Hepatocyte (in vitro differentiated cells): ENCODE measurements around the gene SERBP1. TPM values are rescaled to one million over a fixed set of nuclear protein-coding genes. Genes with fewer than 3 reads are reported as not detected.

Experiments used
- DNase-seq: peaks from one replicate; pipeline ENCODE4 v3.0.0-alpha.2; 2016; ENCODE audit warnings: low spot score
- H2AFZ ChIP-seq: fragments of 200-600 bp; sonication (generic); 2 replicates; pipeline ENCODE4 v1.6.0; 2016; ENCODE audit warnings: antibody characterized with exemption, mild to moderate bottlenecking
- H3K27ac ChIP-seq: fragments of 200-600 bp; sonication (generic); 2 replicates; pipeline ENCODE4 v1.5.1; 2016; ENCODE audit warnings: mild to moderate bottlenecking
- H3K27me3 ChIP-seq: fragments of 200-600 bp; sonication (generic); 2 replicates; pipeline ENCODE4 v1.6.1; 2016
- H3K36me3 ChIP-seq: fragments of 200-600 bp; sonication (generic); replicated peaks from 2 replicates; pipeline ENCODE4 v1.5.1; 2016; ENCODE audit warnings: low read depth; ENCODE audit not compliant: insufficient read depth
- H3K4me1 ChIP-seq: fragments of 200-600 bp; sonication (generic); 2 replicates; pipeline ENCODE4 v1.5.1; 2016; ENCODE audit warnings: mild to moderate bottlenecking, moderate library complexity; ENCODE audit not compliant: insufficient read depth
- H3K4me2 ChIP-seq: fragments of 200-600 bp; sonication (generic); 2 replicates; pipeline ENCODE4 v1.6.0; 2016
- H3K4me3 ChIP-seq: fragments of 200-600 bp; sonication (generic); 2 replicates; pipeline ENCODE4 v1.5.1; 2016; ENCODE audit warnings: mild to moderate bottlenecking
- H3K79me2 ChIP-seq: fragments of 200-600 bp; sonication (generic); 2 replicates; pipeline ENCODE4 v1.6.0; 2017; ENCODE audit warnings: mild to moderate bottlenecking
- H3K9me2 ChIP-seq: fragments of 200-600 bp; sonication (generic); replicated peaks from 2 replicates; pipeline ENCODE4 v1.6.0; 2017; ENCODE audit warnings: mild to moderate bottlenecking; ENCODE audit not compliant: insufficient read depth
- H3K9me3 ChIP-seq: fragments of 200-600 bp; sonication (generic); 2 replicates; pipeline ENCODE4 v1.5.1; 2016; ENCODE audit warnings: low read depth, mild to moderate bottlenecking
- H4K20me1 ChIP-seq: fragments of 200-600 bp; sonication (generic); 2 replicates; pipeline ENCODE4 v1.6.0; 2016; ENCODE audit warnings: mild to moderate bottlenecking; ENCODE audit not compliant: insufficient read depth, poor library complexity, severe bottlenecking
- EZH2 ChIP-seq: fragments of 200-600 bp; sonication (generic); IDR thresholded peaks from 2 replicates; pipeline ENCODE4 v1.6.1; 2016; ENCODE audit warnings: antibody characterized with exemption, mild to moderate bottlenecking, borderline replicate concordance
- EZH2phosphoT487 ChIP-seq: fragments of 200-600 bp; sonication (generic); IDR thresholded peaks from one replicate; pipeline ENCODE4 v1.6.1; 2018; ENCODE audit warnings: antibody characterized with exemption, mild to moderate bottlenecking, low read depth, moderate library complexity; ENCODE audit not compliant: unreplicated experiment, severe bottlenecking
- WGBS: methylation state at CpG from one replicate; pipeline ENCODE4 v1.1.6; 2016; ENCODE audit warnings: low lambda C conversion rate; ENCODE audit errors: missing lambda C conversion rate; 5-methylcytosine and 5-hydroxymethylcytosine counted together
- polyA plus RNA-seq: library from polyadenylated mRNA; unstranded; fragments of >200 nt; fragmentation: Nextera tagmentation; extraction: Ambion mirVana; gene quantifications from 2 replicates; pipeline ENCODE4 v1.2.1, GENCODE V29; 2016
- total RNA-seq: library from RNA; depleted of rRNA; stranded (reverse); fragments of >200 nt; gene quantifications from 2 replicates; pipeline ENCODE4 v1.2.3, GENCODE V29; 2014
- TF ChIP-seq, protein P1 (sequence below): fragments of 200-600 bp; sonication (generic); IDR thresholded peaks from 2 replicates; pipeline ENCODE4 v1.5.1; 2016; ENCODE audit warnings: antibody characterized with exemption, mild to moderate bottlenecking; ENCODE audit not compliant: poor library complexity

The SERBP1 gene
- total and polyA plus RNA-seq, 2 experiments from 2014 or later: 102 to 178 TPM

DNA sequence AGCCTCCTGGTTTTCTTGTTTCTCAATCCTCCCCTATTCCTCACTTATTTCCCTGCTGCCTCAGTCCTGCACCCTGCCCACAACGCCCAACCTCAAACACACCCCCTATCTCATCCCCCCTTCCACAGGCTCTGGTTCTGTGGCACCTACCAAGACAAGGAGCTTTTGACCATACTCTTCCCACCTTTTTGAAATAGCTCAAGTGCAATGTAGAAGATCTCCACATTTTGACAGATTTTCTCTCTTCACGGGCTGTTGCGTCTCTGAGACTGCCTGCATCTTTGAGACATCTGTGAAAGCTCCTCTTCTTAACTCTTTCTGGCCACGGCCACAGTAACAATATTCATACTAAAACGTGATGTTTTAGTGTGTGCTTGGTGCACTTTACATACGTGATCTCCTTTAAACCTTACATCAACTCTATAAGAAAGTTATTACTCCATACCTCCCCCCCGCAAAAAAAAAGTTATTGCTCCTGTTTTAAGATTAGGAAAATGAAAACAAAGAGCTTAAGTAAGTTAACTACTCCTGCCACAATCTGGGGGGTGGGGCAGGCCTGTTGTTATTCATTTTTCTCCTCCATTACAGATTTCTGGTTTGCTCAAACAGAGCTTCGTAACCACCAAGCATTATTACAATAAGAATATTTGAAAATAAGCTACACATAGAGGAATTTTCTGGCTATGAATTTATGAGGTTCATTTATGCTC, 1.8 kb upstream of the SERBP1 start:
- Histone ChIP-seq H3K27me3 (no peaks in the 10 kb centered on the region), H3K79me2 (peaks cover 31% of the 10 kb centered on the region), H4K20me1 (peaks cover 29% of the 10 kb centered on the region), H3K9me2 (no peaks in the 10 kb centered on the region), H3K27ac (no peak overlapping the region), H3K4me3 (no peak overlapping the region), H2AFZ (no peak overlapping the region), H3K4me1 (peaks cover 11% of the 10 kb centered on the region), H3K36me3 (no peaks in the 10 kb centered on the region), H3K4me2 (peak overlapping the region; percentile 78), H3K9me3 (no peaks in the 10 kb centered on the region)
- WGBS: 51% methylated on average over 8 of the region's 8 CpGs
- no peak for TF ChIP-seq EZH2
- TF ChIP-seq, protein P1, sequence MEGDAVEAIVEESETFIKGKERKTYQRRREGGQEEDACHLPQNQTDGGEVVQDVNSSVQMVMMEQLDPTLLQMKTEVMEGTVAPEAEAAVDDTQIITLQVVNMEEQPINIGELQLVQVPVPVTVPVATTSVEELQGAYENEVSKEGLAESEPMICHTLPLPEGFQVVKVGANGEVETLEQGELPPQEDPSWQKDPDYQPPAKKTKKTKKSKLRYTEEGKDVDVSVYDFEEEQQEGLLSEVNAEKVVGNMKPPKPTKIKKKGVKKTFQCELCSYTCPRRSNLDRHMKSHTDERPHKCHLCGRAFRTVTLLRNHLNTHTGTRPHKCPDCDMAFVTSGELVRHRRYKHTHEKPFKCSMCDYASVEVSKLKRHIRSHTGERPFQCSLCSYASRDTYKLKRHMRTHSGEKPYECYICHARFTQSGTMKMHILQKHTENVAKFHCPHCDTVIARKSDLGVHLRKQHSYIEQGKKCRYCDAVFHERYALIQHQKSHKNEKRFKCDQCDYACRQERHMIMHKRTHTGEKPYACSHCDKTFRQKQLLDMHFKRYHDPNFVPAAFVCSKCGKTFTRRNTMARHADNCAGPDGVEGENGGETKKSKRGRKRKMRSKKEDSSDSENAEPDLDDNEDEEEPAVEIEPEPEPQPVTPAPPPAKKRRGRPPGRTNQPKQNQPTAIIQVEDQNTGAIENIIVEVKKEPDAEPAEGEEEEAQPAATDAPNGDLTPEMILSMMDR: no peak
- TF ChIP-seq EZH2phosphoT487: no peak
- no peak for DNase-seq

DNA sequence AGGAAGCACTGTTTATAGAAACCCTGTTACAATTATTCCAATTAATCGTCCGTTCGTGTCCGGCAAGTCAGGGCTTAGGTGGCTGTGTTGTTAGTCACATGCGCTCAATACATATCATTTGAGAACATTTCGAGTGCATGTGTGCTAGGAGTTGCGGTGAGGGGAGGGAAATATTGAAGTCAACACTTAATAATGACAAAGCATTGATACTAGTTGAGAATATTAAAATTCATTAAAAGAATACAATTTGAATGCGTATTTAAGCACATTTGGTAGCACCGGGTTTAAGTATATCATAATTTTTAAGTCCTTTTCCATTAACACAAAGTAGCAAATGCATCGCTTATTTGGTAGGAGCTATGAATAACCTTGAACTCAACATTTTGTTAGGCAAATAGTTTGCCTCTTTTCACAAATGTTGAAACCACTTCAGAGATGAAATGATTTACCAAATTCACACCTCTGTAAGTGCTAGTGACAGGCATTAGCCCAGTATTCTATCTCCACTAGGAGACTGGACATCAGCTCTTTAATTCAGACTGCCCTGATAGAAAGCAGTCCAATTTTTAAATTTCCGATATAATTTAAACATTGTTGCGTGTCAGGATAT, 1.1 kb upstream of the SERBP1 start:
- Histone ChIP-seq H3K4me2 (peak overlapping the region; percentile 78), H3K4me1 (peaks cover 19% of the 10 kb centered on the region), H2AFZ (peak overlapping the region; percentile 79), H3K9me2 (no peaks in the 10 kb centered on the region), H3K9me3 (no peaks in the 10 kb centered on the region), H3K79me2 (peaks cover 39% of the 10 kb centered on the region), H3K36me3 (no peaks in the 10 kb centered on the region), H3K4me3 (peak overlapping the region; percentile 49), H4K20me1 (peaks cover 37% of the 10 kb centered on the region), H3K27me3 (no peaks in the 10 kb centered on the region), H3K27ac (peak overlapping the region; percentile 86)
- DNase-seq: no peak
- WGBS: 27% methylated on average over 12 of the region's 12 CpGs
- TF ChIP-seq EZH2phosphoT487 (no peak), EZH2 (no peak)
- TF ChIP-seq, protein P1: no peak

DNA sequence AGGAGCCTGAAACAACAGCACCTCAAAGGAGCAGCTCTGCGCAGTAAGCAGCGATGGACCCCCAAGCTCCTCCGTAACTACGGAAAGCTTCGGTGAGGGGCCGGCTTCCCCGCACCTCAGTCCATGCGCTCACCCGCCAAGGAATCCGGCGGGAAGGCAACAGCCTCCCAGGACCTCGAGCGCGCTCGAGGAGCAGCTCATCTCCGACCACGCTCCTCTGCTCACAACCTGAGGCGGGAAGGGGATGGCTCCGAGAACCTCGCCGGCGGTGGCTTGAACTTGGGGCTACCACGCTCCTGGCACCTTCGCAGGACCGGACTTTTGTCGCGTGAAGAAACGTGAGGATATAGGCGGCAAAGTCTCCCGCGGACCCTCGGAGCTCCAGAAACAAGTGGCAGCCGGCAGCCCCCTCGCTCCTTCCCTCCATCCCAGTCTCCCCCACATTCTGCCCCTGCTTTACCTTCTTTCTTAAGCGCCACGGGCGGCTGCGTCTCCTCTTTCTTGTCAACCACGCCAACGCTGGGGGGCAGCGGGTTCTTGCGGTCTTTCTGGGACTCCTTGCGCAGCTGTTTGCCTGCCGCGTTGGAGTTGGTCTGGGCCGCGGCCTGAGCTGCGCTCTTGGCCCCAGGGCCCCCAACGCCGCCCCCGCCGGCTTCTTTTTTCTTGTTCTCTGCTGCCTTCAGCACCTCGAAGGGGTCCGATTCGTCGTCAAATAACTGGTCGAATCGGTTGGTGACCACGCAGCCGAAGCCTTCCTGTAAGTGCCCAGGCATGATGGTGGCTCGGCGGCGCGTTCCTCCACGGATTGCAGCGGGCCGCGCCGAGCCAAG, 459 bp downstream of the SERBP1 start:
- H3K4me1 ChIP-seq: peaks cover 19% of the 10 kb centered on the region
- peak overlapping the region; percentile 92 for H3K27ac ChIP-seq
- H3K36me3 ChIP-seq: no peaks in the 10 kb centered on the region
- H3K9me2 ChIP-seq: no peaks in the 10 kb centered on the region
- 1% methylated on average over 69 of the region's 69 CpGs for WGBS
- H3K4me2 ChIP-seq: peak overlapping the region; percentile 83
- peak; percentile 44 for DNase-seq
- TF ChIP-seq EZH2: no peak
- TF ChIP-seq, protein P1: no peak
- TF ChIP-seq EZH2phosphoT487: no peak
- no peaks in the 10 kb centered on the region for H3K27me3 ChIP-seq
- H4K20me1 ChIP-seq: peaks cover 52% of the 10 kb centered on the region
- no peaks in the 10 kb centered on the region for H3K9me3 ChIP-seq
- H3K4me3 ChIP-seq: peak overlapping the region; percentile 80
- peak overlapping the region; percentile 94 for H2AFZ ChIP-seq
- peaks cover 54% of the 10 kb centered on the region for H3K79me2 ChIP-seq
